Upper lobe of left lung (tissue), 4 donors: Measurements from ENCODE around the gene STYXL1.

Experiments used
- EP300 ChIP-seq, 4 donors: sonication (generic); formaldehyde crosslinking; IDR thresholded peaks; one replicate each; pipeline ENCODE4 v1.5.1; 2017; ENCODE audit warnings: antibody characterized with exemption in 4 of 4, control low read depth in 2 of 4
- POLR2A ChIP-seq, 4 donors: fragments of 450-650 bp; IDR thresholded peaks; one replicate each; pipeline ENCODE4 v1.5.1; 2016 to 2017; ENCODE audit warnings: antibody characterized with exemption in 4 of 4, mild to moderate bottlenecking in 2 of 4
- POLR2AphosphoS5 ChIP-seq, 2 donors: sonication (generic); formaldehyde crosslinking; IDR thresholded peaks; one replicate each; pipeline ENCODE4 v1.5.1; 2017; ENCODE audit warnings: antibody characterized with exemption in 2 of 2
- TF ChIP-seq, protein P1 (sequence below), 6 experiments: fragments of 450-650 bp in 4 of 6; fragments of 200-600 bp in 2 of 6; sonication (generic) in 2 of 6; IDR thresholded peaks; one replicate each; pipeline ENCODE4 v1.5.1; 2016 to 2019; ENCODE audit warnings: antibody characterized with exemption in 6 of 6

GRCh38 chr7:75960372-75960771 is 87.4 kb downstream of the STYXL1 start:
- TF ChIP-seq POLR2AphosphoS5 (IDR thresholded peaks at IDR 0.05) (no peak), POLR2A (IDR thresholded peaks at IDR 0.05) (no peak), EP300 (IDR thresholded peaks at IDR 0.05) (no peak)
- TF ChIP-seq, protein P1, sequence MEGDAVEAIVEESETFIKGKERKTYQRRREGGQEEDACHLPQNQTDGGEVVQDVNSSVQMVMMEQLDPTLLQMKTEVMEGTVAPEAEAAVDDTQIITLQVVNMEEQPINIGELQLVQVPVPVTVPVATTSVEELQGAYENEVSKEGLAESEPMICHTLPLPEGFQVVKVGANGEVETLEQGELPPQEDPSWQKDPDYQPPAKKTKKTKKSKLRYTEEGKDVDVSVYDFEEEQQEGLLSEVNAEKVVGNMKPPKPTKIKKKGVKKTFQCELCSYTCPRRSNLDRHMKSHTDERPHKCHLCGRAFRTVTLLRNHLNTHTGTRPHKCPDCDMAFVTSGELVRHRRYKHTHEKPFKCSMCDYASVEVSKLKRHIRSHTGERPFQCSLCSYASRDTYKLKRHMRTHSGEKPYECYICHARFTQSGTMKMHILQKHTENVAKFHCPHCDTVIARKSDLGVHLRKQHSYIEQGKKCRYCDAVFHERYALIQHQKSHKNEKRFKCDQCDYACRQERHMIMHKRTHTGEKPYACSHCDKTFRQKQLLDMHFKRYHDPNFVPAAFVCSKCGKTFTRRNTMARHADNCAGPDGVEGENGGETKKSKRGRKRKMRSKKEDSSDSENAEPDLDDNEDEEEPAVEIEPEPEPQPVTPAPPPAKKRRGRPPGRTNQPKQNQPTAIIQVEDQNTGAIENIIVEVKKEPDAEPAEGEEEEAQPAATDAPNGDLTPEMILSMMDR (IDR thresholded peaks at IDR 0.05): no peak
